GM19099 (cell line): ENCODE data around the gene CCER1.

ENCODE experiments used
- POLR2A ChIP-seq: IDR thresholded peaks from 3 replicates; pipeline ENCODE4 v1.6.1; 2011; ENCODE audit warnings: low read depth; ENCODE audit not compliant: insufficient read length; ENCODE audit errors: extremely low read depth

Gene CCER1

GRCh38 chr12:90954921-90955320 lies at the start of gene CCER1:
CCER1 (minus strand) TSS chr12:90955176; CDS start chr12:90954742, 434 bp downstream.
- no peak for TF ChIP-seq POLR2A

GRCh38 chr12:91003737-91004136 lies 48.8 kb upstream of the CCER1 start:
- no peak for TF ChIP-seq POLR2A

GRCh38 chr12:91001306-91001705 lies 46.3 kb upstream of the CCER1 start:
- no peak for TF ChIP-seq POLR2A

GRCh38 chr12:90999966-91000365 lies 45.0 kb upstream of the CCER1 start:
- no peak for TF ChIP-seq POLR2A

- no peak for TF ChIP-seq POLR2A
Observed at GRCh38 chr12:90999527-90999926, 44.6 kb upstream of the CCER1 start.

GRCh38 chr12:90995010-90995409 lies 40.0 kb upstream of the CCER1 start:
- no peak for TF ChIP-seq POLR2A

- TF ChIP-seq POLR2A: no peak
Observed at GRCh38 chr12:90991952-90992465, 37.0 kb upstream of the CCER1 start.

- TF ChIP-seq POLR2A: no peak
Observed at GRCh38 chr12:90990611-90991010, 35.6 kb upstream of the CCER1 start.

GRCh38 chr12:90989686-90990111 lies 34.7 kb upstream of the CCER1 start:
- TF ChIP-seq POLR2A: no peak

GRCh38 chr12:90987520-90987919 lies 32.5 kb upstream of the CCER1 start:
- no peak for TF ChIP-seq POLR2A

GRCh38 chr12:90987101-90987500 lies 32.1 kb upstream of the CCER1 start:
- no peak for TF ChIP-seq POLR2A

- TF ChIP-seq POLR2A: no peak
Observed at GRCh38 chr12:90984114-90984513, 29.1 kb upstream of the CCER1 start.

- TF ChIP-seq POLR2A: no peak
Observed at GRCh38 chr12:90982170-90982569, 27.2 kb upstream of the CCER1 start.

- no peak for TF ChIP-seq POLR2A
Observed at GRCh38 chr12:90979951-90980350, 25.0 kb upstream of the CCER1 start.

- TF ChIP-seq POLR2A: no peak
Observed at GRCh38 chr12:90979019-90979418, 24.0 kb upstream of the CCER1 start.

- no peak for TF ChIP-seq POLR2A
Observed at GRCh38 chr12:90978117-90978770, 23.3 kb upstream of the CCER1 start.

GRCh38 chr12:90977224-90977623 lies 22.2 kb upstream of the CCER1 start:
- TF ChIP-seq POLR2A: no peak
